ENCODE measurements around the gene BRAT1.
"Not testable (repeated sequence)": the region's sequence is repeated elsewhere in the genome, so short reads cannot be mapped to it uniquely, and the experiment has no call there.

Gene BRAT1

GRCh38 chr7:2593036-2593727, 37.9 kb upstream of the BRAT1 start:
- DNase-seq (ENCODE audit: low read depth in 1 of 2, low spot score in 1 of 2), result no peak
- no peak for TF ChIP-seq JUND (IDR thresholded peaks at IDR 0.05; ENCODE audit: low read depth)
- in situ Hi-C loops (cut with HindIII; ENCODE audit: low pct_unique_long_range_greater_than_20kb, low sequenced_read_pairs), result no loop called here

DNA sequence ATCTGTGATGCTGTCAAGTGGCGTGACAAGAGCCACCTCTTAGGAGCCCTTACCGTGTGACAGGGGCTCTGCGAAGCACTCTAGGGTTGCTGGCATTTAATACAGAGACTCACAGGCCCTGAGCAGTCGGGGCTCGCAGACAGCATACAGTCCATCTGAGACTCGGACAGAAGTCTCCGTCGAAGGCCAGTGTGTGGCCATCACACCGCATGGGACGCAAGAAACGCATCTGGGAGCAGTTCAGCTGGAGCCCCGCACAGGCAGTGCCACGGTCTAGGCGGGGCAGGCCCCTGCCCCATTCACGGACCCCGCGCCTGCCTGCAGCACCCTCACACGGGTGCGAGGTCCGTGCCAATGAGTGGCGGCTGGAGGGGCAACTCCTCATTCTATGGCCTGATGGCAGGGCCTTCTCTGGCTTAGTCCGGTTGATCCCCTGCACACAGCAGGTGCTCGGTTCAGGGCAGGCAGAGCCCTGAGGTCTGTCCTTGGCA, 37.1 kb upstream of the BRAT1 start:
- no peak for TF ChIP-seq JUND (IDR thresholded peaks at IDR 0.05; ENCODE audit: low read depth)
- DNase-seq (ENCODE audit: low read depth in 1 of 2, low spot score in 1 of 2), result no peak
- in situ Hi-C loops (cut with HindIII; ENCODE audit: low pct_unique_long_range_greater_than_20kb, low sequenced_read_pairs), result no loop called here

GRCh38 chr7:2589941-2590340, 34.6 kb upstream of the BRAT1 start:
- in situ Hi-C loops (cut with HindIII; ENCODE audit: low pct_unique_long_range_greater_than_20kb, low sequenced_read_pairs), result not testable (repeated sequence)

DNA sequence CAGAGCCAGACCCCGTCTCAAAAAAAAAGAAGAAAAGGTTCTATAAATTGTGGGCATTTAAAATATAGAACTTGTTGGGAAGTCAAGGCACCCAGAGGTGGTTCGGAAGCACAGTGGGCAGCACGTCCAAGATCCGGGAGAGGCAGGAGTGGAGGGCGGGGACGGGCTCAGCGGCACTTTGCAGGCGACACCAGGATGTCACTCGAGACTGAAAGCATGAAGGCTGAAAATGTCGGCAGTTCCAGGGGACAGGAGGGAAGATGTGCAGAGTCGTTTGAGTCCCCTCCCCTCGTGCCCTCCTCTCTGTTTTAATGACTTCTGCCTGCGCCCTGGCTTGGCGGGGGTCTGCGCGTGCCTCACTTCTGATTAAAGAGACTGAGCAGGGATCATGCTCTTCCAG, 34.0 kb upstream of the BRAT1 start:
- in situ Hi-C loops (cut with HindIII; ENCODE audit: low pct_unique_long_range_greater_than_20kb, low sequenced_read_pairs), result no loop called here
- no peak for TF ChIP-seq JUND (IDR thresholded peaks at IDR 0.05; ENCODE audit: low read depth)
- no peak for DNase-seq (ENCODE audit: low read depth in 1 of 2, low spot score in 1 of 2)

More at GRCh38 chr7:2589941-2590340, 34.6 kb upstream of the BRAT1 start:
- not testable (repeated sequence) for DNase-seq (ENCODE audit: low read depth in 1 of 2, low spot score in 1 of 2)

DNA sequence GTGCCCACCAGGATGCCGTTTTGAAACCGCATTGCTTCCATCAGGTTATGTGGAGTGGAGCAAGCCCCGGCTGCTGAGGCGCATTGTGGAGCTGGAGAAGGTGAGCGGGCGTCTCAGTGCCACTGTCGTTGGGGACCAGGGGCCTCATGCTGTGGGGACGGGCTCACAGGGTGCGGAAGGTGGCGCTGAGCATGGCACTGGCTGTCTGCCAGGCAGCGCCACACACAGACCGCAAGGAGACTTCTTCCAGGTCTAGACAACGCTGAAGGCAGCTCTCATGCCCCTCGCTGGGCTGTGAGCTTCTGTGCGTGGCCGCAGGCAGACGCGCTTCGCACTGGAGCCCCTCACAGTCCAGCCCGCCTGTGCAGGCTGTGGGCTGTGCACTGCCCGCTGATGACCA, 32.5 kb upstream of the BRAT1 start:
- TF ChIP-seq JUND (IDR thresholded peaks at IDR 0.05; ENCODE audit: low read depth), result no peak
- DNase-seq (ENCODE audit: low read depth in 1 of 2, low spot score in 1 of 2), result no peak
- in situ Hi-C loops (cut with HindIII; ENCODE audit: low pct_unique_long_range_greater_than_20kb, low sequenced_read_pairs), result no loop called here

GRCh38 chr7:2587134-2587533, 31.8 kb upstream of the BRAT1 start:
- in situ Hi-C loops (cut with HindIII; ENCODE audit: low pct_unique_long_range_greater_than_20kb, low sequenced_read_pairs), result no loop called here
- TF ChIP-seq JUND (IDR thresholded peaks at IDR 0.05; ENCODE audit: low read depth), result no peak
- DNase-seq (ENCODE audit: low read depth in 1 of 2, low spot score in 1 of 2), result no peak

- DNase-seq (ENCODE audit: low read depth in 1 of 2, low spot score in 1 of 2), result no peak
- no peak for TF ChIP-seq JUND (IDR thresholded peaks at IDR 0.05; ENCODE audit: low read depth)
- in situ Hi-C loops (cut with HindIII; ENCODE audit: low pct_unique_long_range_greater_than_20kb, low sequenced_read_pairs), result no loop called here
Measured at GRCh38 chr7:2586326-2587020, 31.1 kb upstream of the BRAT1 start.

GRCh38 chr7:2585446-2585845, 30.1 kb upstream of the BRAT1 start:
- in situ Hi-C loops (cut with HindIII; ENCODE audit: low pct_unique_long_range_greater_than_20kb, low sequenced_read_pairs), result no loop called here
- DNase-seq (ENCODE audit: low read depth in 1 of 2, low spot score in 1 of 2), result no peak
- TF ChIP-seq JUND (IDR thresholded peaks at IDR 0.05; ENCODE audit: low read depth), result no peak

DNA sequence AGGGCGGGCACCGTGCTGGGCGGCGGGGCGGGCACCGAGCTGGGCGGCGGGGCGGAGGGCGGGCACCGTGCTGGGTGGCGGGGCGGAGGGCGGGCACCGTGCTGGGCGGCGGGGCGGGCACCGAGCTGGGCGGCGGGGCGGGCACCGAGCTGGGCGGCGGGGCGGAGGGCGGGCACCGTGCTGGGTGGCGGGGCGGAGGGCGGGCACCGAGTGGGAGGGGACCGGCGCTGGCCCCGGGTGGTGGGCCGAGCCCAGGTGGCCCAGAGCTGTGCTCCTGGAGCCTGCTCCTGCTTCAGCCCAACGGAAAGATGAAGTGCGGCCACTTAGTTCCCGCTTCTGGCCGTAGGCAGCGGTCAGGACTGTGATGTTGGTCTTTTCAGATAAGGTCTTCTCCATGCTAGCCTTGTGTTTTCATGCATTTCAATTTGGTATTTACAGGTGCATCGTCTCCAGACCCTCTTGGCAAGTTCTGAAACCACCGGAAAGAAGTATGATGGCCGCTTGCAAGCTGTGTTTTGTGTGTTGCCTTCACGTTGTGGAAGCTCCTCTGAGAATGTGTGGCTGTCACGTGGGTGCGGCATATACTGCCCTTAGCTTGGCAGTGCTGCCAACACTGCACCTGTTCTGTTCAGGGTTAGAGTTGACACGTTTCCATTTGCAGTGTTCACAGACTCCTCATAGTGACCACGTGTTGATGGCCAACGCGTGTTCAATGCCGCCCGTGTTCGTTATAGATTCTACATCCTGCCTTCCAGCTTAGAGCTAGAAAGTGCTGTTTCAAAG, 28.7 kb upstream of the BRAT1 start:
- DNase-seq (ENCODE audit: low read depth in 1 of 2, low spot score in 1 of 2), result no peak
- in situ Hi-C loops (cut with HindIII; ENCODE audit: low pct_unique_long_range_greater_than_20kb, low sequenced_read_pairs), result no loop called here
- no peak for TF ChIP-seq JUND (IDR thresholded peaks at IDR 0.05; ENCODE audit: low read depth)

GRCh38 chr7:2582006-2582735, 26.8 kb upstream of the BRAT1 start:
- in situ Hi-C loops (cut with HindIII; ENCODE audit: low pct_unique_long_range_greater_than_20kb, low sequenced_read_pairs), result no loop called here
- no peak for DNase-seq (ENCODE audit: low read depth in 1 of 2, low spot score in 1 of 2)
- no peak for TF ChIP-seq JUND (IDR thresholded peaks at IDR 0.05; ENCODE audit: low read depth)

- in situ Hi-C loops (cut with HindIII; ENCODE audit: low pct_unique_long_range_greater_than_20kb, low sequenced_read_pairs), result no loop called here
- DNase-seq (ENCODE audit: low read depth in 1 of 2, low spot score in 1 of 2), result no peak
- TF ChIP-seq JUND (IDR thresholded peaks at IDR 0.05; ENCODE audit: low read depth), result no peak
Measured at GRCh38 chr7:2580636-2581035, 25.3 kb upstream of the BRAT1 start.

- in situ Hi-C loops (cut with HindIII; ENCODE audit: low pct_unique_long_range_greater_than_20kb, low sequenced_read_pairs), result no loop called here
- no peak for TF ChIP-seq JUND (IDR thresholded peaks at IDR 0.05; ENCODE audit: low read depth)
Measured at GRCh38 chr7:2577914-2578680, 22.8 kb upstream of the BRAT1 start.

More at GRCh38 chr7:2577914-2578680, 22.8 kb upstream of the BRAT1 start:
- DNase-seq (ENCODE audit: low read depth in 1 of 2, low spot score in 1 of 2), result no peak
